ENCODE measurements around the gene TUBA4B. TPM values are rescaled to one million over a fixed set of nuclear protein-coding genes. Genes with fewer than 3 reads are reported as not detected.

Gene TUBA4B
- polyA plus RNA-seq, 3 donors = not detected

- Histone ChIP-seq H3K9me3 (replicated peaks in 1 of 2; ENCODE audit: control insufficient read depth in 1 of 2, insufficient read depth in 1 of 2, low read length in 2 of 2) (no peaks in the 10 kb centered on the region), H3K4me2 (replicated peaks; ENCODE audit: extremely low read depth, low read length, poor library complexity, severe bottlenecking) (peak within 1 kb of the TSS; percentile 76), H3K27me3 (ENCODE audit: control insufficient read depth in 2 of 2, insufficient read depth in 2 of 2, low read length in 2 of 2) (no peaks in the 10 kb centered on the region), H3K9ac (ENCODE audit: insufficient read depth, low read length, poor library complexity, severe bottlenecking) (peak within 1 kb of the TSS; percentile 98), H3K36me3 (replicated peaks in 1 of 2; ENCODE audit: control insufficient read depth in 1 of 2, insufficient read depth in 2 of 2, low read length in 2 of 2) (peaks cover 31 to 40% of the 10 kb centered on the region in 2 donors), H2AFZ (ENCODE audit: insufficient read depth, low read depth, low read length, poor library complexity, severe bottlenecking) (peak within 1 kb of the TSS; percentile 83), H3K27ac (ENCODE audit: low read depth in 1 of 2, low read length in 2 of 2) (peak within 1 kb of the TSS; percentile 85 to 97), H3K79me2 (ENCODE audit: insufficient read depth, low read length) (peaks cover 5% of the 10 kb centered on the region), H3K4me1 (ENCODE audit: control insufficient read depth in 1 of 2, insufficient read depth in 2 of 2, low read length in 2 of 2) (peaks cover 23 to 31% of the 10 kb centered on the region in 2 donors), H4K20me1 (ENCODE audit: insufficient read depth, low read length) (no peaks in the 10 kb centered on the region), H3K4me3 (replicated peaks in 1 of 3; ENCODE audit: low read depth in 2 of 3, low read length in 3 of 3) (peak within 1 kb of the TSS; percentile 54 to 77 (median 57))
- DNase-seq = peak; percentile 99 to 100 (median 100)
- peaks cover 2 to 6% (median 6%) of the 10 kb centered on the region in 3 donors for H3K27me3 Mint-ChIP-seq (ENCODE audit: low read depth in 3 of 3)
- intact Hi-C loops (cut with micrococcal nuclease) = loop anchor here (1.0 to 2.0 kb wide), 4 partner anchors 15 to 107 kb away; partner anchors contain the start of gene DNPEP (in 2 of the 2)
- TF ChIP-seq CTCF (IDR thresholded peaks at IDR 0.05) = peak; percentile 30
- peaks cover 29% of the 10 kb centered on the region for H3K4me1 Mint-ChIP-seq
- H3K27ac Mint-ChIP-seq = peak within 1 kb of the TSS; percentile 92 to 98 (median 97)
- WGBS (ENCODE audit: insufficient coverage) = under 1% methylated on average over 63 of the region's 65 CpGs
- H3K9me3 Mint-ChIP-seq = peaks cover 0 to 2% (median 0%) of the 10 kb centered on the region in 7 donors
- H3K36me3 Mint-ChIP-seq = peaks cover 40 to 44% of the 10 kb centered on the region in 2 donors
- peak within 1 kb of the TSS; percentile 88 to 91 for H3K4me3 Mint-ChIP-seq
Observed at GRCh38 chr2:219279151-219279915, 26.3 kb downstream of the TUBA4B start, which contains the start of gene DNAJB2. DNAJB2 (plus strand) TSS chr2:219279366; CDS start chr2:219279834, 468 bp downstream.

- intact Hi-C loops (cut with micrococcal nuclease) = loop anchor here (1.0 to 2.0 kb wide), 4 partner anchors 15 to 107 kb away; partner anchors contain the start of gene DNPEP (in 2 of the 2)
- DNase-seq = no peak
- peak overlapping the region; percentile 76 for H3K4me2 ChIP-seq (replicated peaks; ENCODE audit: extremely low read depth, low read length, poor library complexity, severe bottlenecking)
- Mint-ChIP-seq H3K36me3 (peaks cover 45 to 51% of the 10 kb centered on the region in 2 donors), H3K4me3 (peak overlapping the region; percentile 88 to 91), H3K9me3 (peaks cover 0 to 2% (median 0%) of the 10 kb centered on the region in 7 donors), H3K4me1 (peaks cover 29% of the 10 kb centered on the region), H3K27ac (peak overlapping the region; percentile 92 to 98 (median 97)), H3K27me3 (ENCODE audit: low read depth in 3 of 3) (peaks cover 2 to 6% (median 6%) of the 10 kb centered on the region in 3 donors)
- H3K36me3 ChIP-seq (replicated peaks in 1 of 2; ENCODE audit: control insufficient read depth in 1 of 2, insufficient read depth in 2 of 2, low read length in 2 of 2) = peaks cover 37 to 47% of the 10 kb centered on the region in 2 donors
- WGBS (ENCODE audit: insufficient coverage) = 92% methylated on average over 5 of the region's 12 CpGs
- no peaks in the 10 kb centered on the region for H4K20me1 ChIP-seq (ENCODE audit: insufficient read depth, low read length)
- peaks cover 23 to 31% of the 10 kb centered on the region in 2 donors for H3K4me1 ChIP-seq (ENCODE audit: control insufficient read depth in 1 of 2, insufficient read depth in 2 of 2, low read length in 2 of 2)
- peak overlapping the region; percentile 98 for H3K9ac ChIP-seq (ENCODE audit: insufficient read depth, low read length, poor library complexity, severe bottlenecking)
- no peaks in the 10 kb centered on the region for H3K9me3 ChIP-seq (replicated peaks in 1 of 2; ENCODE audit: control insufficient read depth in 1 of 2, insufficient read depth in 1 of 2, low read length in 2 of 2)
- H2AFZ ChIP-seq (ENCODE audit: insufficient read depth, low read depth, low read length, poor library complexity, severe bottlenecking) = peak overlapping the region; percentile 72
- peak; percentile 18 for TF ChIP-seq CTCF (IDR thresholded peaks at IDR 0.05)
- peak overlapping the region; percentile 85 to 97 for H3K27ac ChIP-seq (ENCODE audit: low read depth in 1 of 2, low read length in 2 of 2)
- H3K4me3 ChIP-seq (replicated peaks in 1 of 3; ENCODE audit: low read depth in 2 of 3, low read length in 3 of 3) = peak overlapping the region; percentile 54 to 77 (median 57)
- H3K27me3 ChIP-seq (ENCODE audit: control insufficient read depth in 2 of 2, insufficient read depth in 2 of 2, low read length in 2 of 2) = no peaks in the 10 kb centered on the region
- peaks cover 5% of the 10 kb centered on the region for H3K79me2 ChIP-seq (ENCODE audit: insufficient read depth, low read length)
Observed at GRCh38 chr2:219279916-219280516, 27.0 kb downstream of the TUBA4B start.
